Activated CD4-positive, alpha-beta memory T cell treated with anti-CD3 and anti-CD28 coated beads, Interleukin-2, amount 10 ng/mL, durations not matched to agents 7 days and 5 days (primary cell): ENCODE measurements around the gene HAPLN1. TPM values are rescaled to one million over a fixed set of nuclear protein-coding genes. Genes with fewer than 3 reads are reported as not detected.
A peak's percentile ranks its signal among the peaks of the same experiment; 100 is the strongest.
"Not testable (repeated sequence)": the region's sequence is repeated elsewhere in the genome, so short reads cannot be mapped to it uniquely, and the experiment has no call there.

Experiments
- CTCF ChIA-PET: fragments of 350-600 bp; sonication (Branson Sonifier 250); formaldehyde crosslinking; loops from one replicate; lab custom pipeline; 2021; ENCODE audit warnings: antibody characterized with exemption, inconsistent platforms; lab: Charles Lee
- POLR2A ChIA-PET: fragments of 350-600 bp; sonication (Branson Sonifier 250); formaldehyde crosslinking; loops from one replicate; lab custom pipeline; 2021; ENCODE audit warnings: antibody characterized with exemption; lab: Charles Lee
- DNase-seq: peaks from one replicate; pipeline ENCODE4 v3.0.0-alpha.2; 2020
- H3K27ac Mint-ChIP-seq: one replicate; pipeline ENCODE4 v1.8.0; 2021; ENCODE audit warnings: mild to moderate bottlenecking, mixed read lengths
- H3K27me3 Mint-ChIP-seq: one replicate; pipeline ENCODE4 v1.8.0; 2021; ENCODE audit warnings: mixed read lengths
- H3K36me3 Mint-ChIP-seq: one replicate; pipeline ENCODE4 v1.8.0; 2021; ENCODE audit warnings: low read depth, mixed read lengths
- H3K4me1 Mint-ChIP-seq: one replicate; pipeline ENCODE4 v1.8.0; 2021; ENCODE audit warnings: mixed read lengths
- H3K4me3 Mint-ChIP-seq: one replicate; pipeline ENCODE4 v1.8.0; 2021; ENCODE audit warnings: mild to moderate bottlenecking, mixed read lengths
- H3K9me3 Mint-ChIP-seq: one replicate; pipeline ENCODE4 v1.8.0; 2021; ENCODE audit warnings: mixed read lengths
- total RNA-seq, 2 experiments: library from RNA; stranded (reverse); gene quantifications; one replicate each; pipeline ENCODE4 v1.2.3, GENCODE V29; 2021

Gene HAPLN1
- total RNA-seq: not detected

DNA sequence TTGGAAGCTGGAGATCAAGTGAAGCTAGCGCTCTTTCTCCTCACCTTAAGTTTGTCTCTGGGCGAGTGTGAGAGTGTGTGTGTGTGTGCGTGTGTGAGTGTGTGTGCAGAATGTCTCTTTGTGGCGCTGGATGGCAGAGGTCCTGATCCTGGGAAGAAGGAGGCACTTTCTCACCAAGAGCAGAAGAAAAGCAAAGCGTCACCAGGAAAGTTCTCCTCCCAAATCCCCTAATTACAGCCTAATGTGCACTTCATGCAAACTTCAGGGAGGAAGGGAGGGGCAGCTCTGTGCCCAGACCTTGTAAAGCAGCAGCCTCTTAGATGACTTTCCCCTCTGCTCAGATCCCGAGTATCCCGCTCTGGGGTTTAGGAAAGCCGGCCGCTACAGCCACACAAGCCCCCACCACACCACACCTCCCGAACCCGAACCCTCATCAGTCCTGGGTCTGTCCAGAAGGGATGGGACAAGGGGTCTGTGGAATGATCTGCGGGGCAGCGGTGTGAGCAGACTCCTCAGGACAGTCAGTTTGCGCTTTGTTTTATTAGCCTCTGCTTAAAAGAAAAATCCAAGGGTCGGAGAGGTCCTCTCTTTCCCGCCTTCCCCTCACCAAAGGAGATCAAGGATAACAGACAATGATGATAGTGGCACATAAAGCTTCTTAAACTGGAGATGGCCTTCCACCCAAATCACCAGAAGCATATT lies at the start of gene HAPLN1:
HAPLN1 (minus strand) TSS at position 20 of the 702 bp plus-strand sequence. CDS start 47,332 bp downstream, outside the sequence.
- ChIA-PET POLR2A (no interaction called here), CTCF (interaction anchor here (2.3 kb wide), 1 partner anchor 9 kb away, joined by 8 read pairs; no protein-coding TSS in a partner anchor)
- peaks cover 44% of the 10 kb centered on the region for H3K27me3 Mint-ChIP-seq
- H3K36me3 Mint-ChIP-seq: no peaks in the 10 kb centered on the region
- H3K9me3 Mint-ChIP-seq: no peaks in the 10 kb centered on the region
- DNase-seq: no peak
- H3K4me1 Mint-ChIP-seq: peaks cover 4% of the 10 kb centered on the region
- H3K27ac Mint-ChIP-seq: no peak within 1 kb of the TSS
- H3K4me3 Mint-ChIP-seq: peak within 1 kb of the TSS; percentile 43

DNA sequence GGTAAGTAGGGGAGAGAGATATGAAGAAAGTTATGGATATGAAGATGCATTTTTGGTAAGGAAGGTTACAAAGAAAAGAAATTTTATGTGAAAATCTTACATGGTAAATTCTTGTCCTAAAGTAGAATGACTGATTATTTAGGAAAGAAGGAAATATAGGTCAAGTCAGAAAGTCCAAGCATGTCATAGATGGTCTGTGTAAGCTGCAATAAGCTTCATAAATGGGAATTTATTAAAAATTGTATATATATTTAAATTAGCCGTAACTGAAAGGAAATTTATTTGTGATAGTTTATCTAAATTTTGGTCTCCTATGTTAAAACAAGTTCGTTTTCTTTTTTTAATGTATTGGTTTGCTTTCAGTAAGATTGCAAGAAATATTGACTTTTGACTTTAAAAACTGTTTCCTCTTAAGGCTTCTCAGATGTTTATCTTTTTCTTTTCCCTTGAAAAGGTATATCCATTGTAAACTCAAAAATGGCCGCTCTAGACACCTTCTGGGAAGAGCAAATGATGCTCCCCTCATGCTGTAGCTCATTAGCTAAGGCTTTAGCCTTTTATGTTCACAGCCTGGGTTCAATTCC lies 46.8 kb upstream of the HAPLN1 start:
- peaks cover 10% of the 10 kb centered on the region for H3K9me3 Mint-ChIP-seq
- ChIA-PET POLR2A (no interaction called here), CTCF (no interaction called here)
- H3K36me3 Mint-ChIP-seq: no peaks in the 10 kb centered on the region
- no peak overlapping the region for H3K4me3 Mint-ChIP-seq
- DNase-seq: no peak
- no peaks in the 10 kb centered on the region for H3K27me3 Mint-ChIP-seq
- H3K27ac Mint-ChIP-seq: no peak overlapping the region
- no peaks in the 10 kb centered on the region for H3K4me1 Mint-ChIP-seq

DNA sequence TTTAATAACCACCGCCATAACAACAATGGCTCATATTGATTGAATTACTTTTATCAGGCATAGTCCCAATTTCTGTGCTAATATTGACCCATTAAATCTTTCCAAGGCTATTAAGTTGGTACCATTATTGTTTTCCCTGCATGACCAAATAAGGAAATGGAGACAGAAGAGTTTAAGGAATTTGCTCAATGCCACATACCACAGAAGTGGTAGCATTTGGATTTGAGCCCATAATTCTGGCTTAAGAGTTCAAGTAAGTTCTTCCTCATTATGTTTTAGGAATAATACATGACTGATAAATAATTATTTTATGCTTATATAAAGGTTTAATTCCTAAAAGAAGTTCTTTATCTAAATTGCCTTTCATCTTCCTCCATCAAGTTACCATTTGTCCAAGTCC lies 43.4 kb upstream of the HAPLN1 start:
- CTCF ChIA-PET: no interaction called here
- Mint-ChIP-seq H3K4me1 (no peaks in the 10 kb centered on the region), H3K4me3 (no peak overlapping the region), H3K9me3 (peaks cover 10% of the 10 kb centered on the region), H3K27ac (no peak overlapping the region), H3K27me3 (no peaks in the 10 kb centered on the region), H3K36me3 (no peaks in the 10 kb centered on the region)
- POLR2A ChIA-PET: no interaction called here
- DNase-seq: no peak

DNA sequence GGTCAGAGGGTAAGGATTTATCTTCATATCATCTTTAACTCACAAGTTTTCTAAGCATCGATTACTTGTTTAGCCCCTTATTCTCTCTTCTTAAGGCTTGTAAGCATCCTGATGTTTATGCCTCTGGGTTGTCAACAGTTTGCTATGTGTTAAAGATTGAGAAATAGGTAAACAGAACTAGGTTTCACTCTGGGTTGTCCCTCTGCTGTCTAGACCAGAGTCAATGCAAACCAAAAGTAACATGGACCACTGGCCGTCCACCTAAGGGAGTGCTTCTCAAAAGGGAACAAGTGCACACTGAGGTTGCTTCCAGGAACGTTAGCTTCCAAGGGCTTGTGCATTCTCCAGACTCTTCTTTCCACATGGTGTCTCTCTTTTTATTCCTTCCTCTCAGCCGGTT lies 39.9 kb upstream of the HAPLN1 start:
- no peak for DNase-seq
- no peaks in the 10 kb centered on the region for H3K9me3 Mint-ChIP-seq
- H3K4me1 Mint-ChIP-seq: no peaks in the 10 kb centered on the region
- no peaks in the 10 kb centered on the region for H3K36me3 Mint-ChIP-seq
- ChIA-PET POLR2A (no interaction called here), CTCF (no interaction called here)
- no peak overlapping the region for H3K27ac Mint-ChIP-seq
- no peak overlapping the region for H3K4me3 Mint-ChIP-seq
- no peaks in the 10 kb centered on the region for H3K27me3 Mint-ChIP-seq

- POLR2A ChIA-PET: no interaction called here
- Mint-ChIP-seq H3K4me3 (no peak overlapping the region), H3K27ac (no peak overlapping the region), H3K27me3 (no peaks in the 10 kb centered on the region), H3K9me3 (no peaks in the 10 kb centered on the region), H3K36me3 (no peaks in the 10 kb centered on the region), H3K4me1 (no peaks in the 10 kb centered on the region)
- no peak for DNase-seq
- CTCF ChIA-PET: no interaction called here
Observed at GRCh38 chr5:83752700-83753099, 32.0 kb upstream of the HAPLN1 start.

- DNase-seq: no peak
- Mint-ChIP-seq H3K36me3 (no peaks in the 10 kb centered on the region), H3K9me3 (no peaks in the 10 kb centered on the region), H3K4me3 (no peak overlapping the region), H3K27me3 (no peaks in the 10 kb centered on the region), H3K4me1 (no peaks in the 10 kb centered on the region), H3K27ac (no peak overlapping the region)
- POLR2A ChIA-PET: no interaction called here
- CTCF ChIA-PET: no interaction called here
Observed at GRCh38 chr5:83751201-83751600, 30.5 kb upstream of the HAPLN1 start.

GRCh38 chr5:83750749-83751148 lies 30.1 kb upstream of the HAPLN1 start:
- H3K4me3 Mint-ChIP-seq: no peak overlapping the region
- ChIA-PET POLR2A (no interaction called here), CTCF (no interaction called here)
- no peak for DNase-seq
- H3K27me3 Mint-ChIP-seq: no peaks in the 10 kb centered on the region
- no peaks in the 10 kb centered on the region for H3K4me1 Mint-ChIP-seq
- no peaks in the 10 kb centered on the region for H3K36me3 Mint-ChIP-seq
- H3K9me3 Mint-ChIP-seq: no peaks in the 10 kb centered on the region
- H3K27ac Mint-ChIP-seq: no peak overlapping the region

DNA sequence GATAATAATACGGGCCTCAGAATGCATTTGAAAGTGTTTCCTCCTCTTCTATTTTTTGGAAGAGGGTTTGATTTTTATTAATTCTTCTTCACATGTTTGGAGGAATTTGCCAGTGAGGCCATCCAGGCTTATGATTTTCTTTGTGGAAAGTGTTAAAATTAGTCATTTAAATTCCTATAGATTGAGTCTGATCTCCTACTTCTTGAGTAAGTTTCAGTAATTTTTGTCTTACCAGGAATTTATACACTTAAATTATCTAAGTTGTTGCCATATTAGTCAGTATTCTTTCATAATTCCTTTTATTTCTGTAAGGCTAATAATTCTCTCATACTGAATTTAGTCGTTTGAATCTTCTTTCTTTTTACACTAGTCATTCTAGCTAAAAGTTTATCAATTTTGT lies 25.2 kb upstream of the HAPLN1 start:
- CTCF ChIA-PET: interaction anchor here (1.0 kb wide), 1 partner anchor 34 kb away, joined by 3 read pairs; no protein-coding TSS in a partner anchor
- Mint-ChIP-seq H3K4me3 (no peak overlapping the region), H3K4me1 (no peaks in the 10 kb centered on the region), H3K27me3 (no peaks in the 10 kb centered on the region), H3K9me3 (no peaks in the 10 kb centered on the region), H3K27ac (no peak overlapping the region), H3K36me3 (no peaks in the 10 kb centered on the region)
- POLR2A ChIA-PET: no interaction called here
- DNase-seq: no peak

GRCh38 chr5:83744821-83745220 lies 24.2 kb upstream of the HAPLN1 start:
- DNase-seq: no peak
- no peaks in the 10 kb centered on the region for H3K36me3 Mint-ChIP-seq
- no peaks in the 10 kb centered on the region for H3K4me1 Mint-ChIP-seq
- CTCF ChIA-PET: no interaction called here
- H3K27me3 Mint-ChIP-seq: no peaks in the 10 kb centered on the region
- POLR2A ChIA-PET: no interaction called here
- H3K9me3 Mint-ChIP-seq: no peaks in the 10 kb centered on the region
- no peak overlapping the region for H3K27ac Mint-ChIP-seq
- no peak overlapping the region for H3K4me3 Mint-ChIP-seq

- Mint-ChIP-seq H3K9me3 (no peaks in the 10 kb centered on the region), H3K27ac (no peak overlapping the region), H3K27me3 (no peaks in the 10 kb centered on the region), H3K4me3 (no peak overlapping the region), H3K4me1 (no peaks in the 10 kb centered on the region), H3K36me3 (no peaks in the 10 kb centered on the region)
- DNase-seq: no peak
- CTCF ChIA-PET: no interaction called here
- POLR2A ChIA-PET: no interaction called here
Observed at GRCh38 chr5:83742089-83742488, 21.4 kb upstream of the HAPLN1 start.

GRCh38 chr5:83741571-83741970 lies 20.9 kb upstream of the HAPLN1 start:
- no peak for DNase-seq
- ChIA-PET POLR2A (no interaction called here), CTCF (no interaction called here)
- Mint-ChIP-seq H3K27ac (no peak overlapping the region), H3K36me3 (no peaks in the 10 kb centered on the region), H3K9me3 (no peaks in the 10 kb centered on the region), H3K4me1 (no peaks in the 10 kb centered on the region), H3K27me3 (no peaks in the 10 kb centered on the region), H3K4me3 (no peak overlapping the region)

DNA sequence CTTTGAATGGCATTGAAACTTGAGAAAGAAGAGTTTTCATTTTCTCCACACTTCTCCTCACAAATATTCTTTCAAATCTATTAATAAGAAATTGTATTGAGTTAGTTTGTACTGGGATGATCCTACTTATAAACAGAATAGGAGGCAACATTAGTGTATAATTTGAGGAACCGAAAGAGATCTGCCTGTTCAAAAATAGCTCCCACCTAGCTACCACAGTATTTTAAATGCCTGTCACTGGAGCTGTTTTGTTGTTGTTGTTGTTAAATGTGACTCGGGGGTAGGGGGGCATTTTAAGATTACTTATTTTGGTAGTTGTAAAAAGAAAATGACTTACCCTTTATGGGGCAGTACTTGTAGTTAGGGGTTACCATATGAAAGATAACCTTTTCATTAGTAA lies 20.1 kb upstream of the HAPLN1 start:
- H3K27me3 Mint-ChIP-seq: no peaks in the 10 kb centered on the region
- POLR2A ChIA-PET: no interaction called here
- H3K9me3 Mint-ChIP-seq: no peaks in the 10 kb centered on the region
- no peak overlapping the region for H3K27ac Mint-ChIP-seq
- CTCF ChIA-PET: no interaction called here
- DNase-seq: no peak
- H3K4me1 Mint-ChIP-seq: no peaks in the 10 kb centered on the region
- H3K4me3 Mint-ChIP-seq: no peak overlapping the region
- H3K36me3 Mint-ChIP-seq: no peaks in the 10 kb centered on the region

DNA sequence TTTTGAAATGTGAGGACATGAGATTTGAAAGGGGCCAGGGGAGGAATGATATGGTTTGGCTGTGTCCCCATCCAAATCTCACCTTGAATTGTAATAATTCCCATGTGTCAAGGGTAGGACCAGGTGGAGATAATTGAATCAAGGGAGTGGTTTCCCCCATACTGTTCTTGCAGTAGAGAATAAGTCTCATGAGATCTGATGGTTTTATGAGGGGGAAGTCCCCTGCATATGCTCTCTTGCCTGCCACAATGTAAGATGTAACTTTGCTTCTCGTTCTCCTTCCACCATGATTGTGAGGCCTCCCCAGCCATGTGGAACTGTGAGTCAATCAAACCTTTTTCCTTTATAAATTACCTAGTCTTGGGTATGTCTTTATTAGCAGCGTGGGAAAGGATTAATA lies 15.5 kb upstream of the HAPLN1 start:
- H3K36me3 Mint-ChIP-seq, POLR2A ChIA-PET, H3K4me1 Mint-ChIP-seq, CTCF ChIA-PET, DNase-seq, H3K9me3 Mint-ChIP-seq, H3K27me3 Mint-ChIP-seq, H3K4me3 Mint-ChIP-seq, H3K27ac Mint-ChIP-seq: not testable (repeated sequence)

GRCh38 chr5:83735058-83735457 lies 14.4 kb upstream of the HAPLN1 start:
- H3K4me3 Mint-ChIP-seq, DNase-seq, POLR2A ChIA-PET, CTCF ChIA-PET, H3K27ac Mint-ChIP-seq, H3K36me3 Mint-ChIP-seq, H3K27me3 Mint-ChIP-seq, H3K4me1 Mint-ChIP-seq, H3K9me3 Mint-ChIP-seq: not testable (repeated sequence)
